GM12891 (cell line): ENCODE data around the gene CNKSR2.

ENCODE experiments used
- POLR2A ChIP-seq: IDR thresholded peaks from 2 replicates; pipeline ENCODE4 v1.6.1; 2011; ENCODE audit warnings: low read depth, low read length, control low read depth
- POLR2AphosphoS5 ChIP-seq: IDR thresholded peaks from 2 replicates; pipeline ENCODE4 v1.6.1; 2011; ENCODE audit warnings: low read depth, low read length, control low read depth
- TAF1 ChIP-seq: IDR thresholded peaks from 2 replicates; pipeline ENCODE4 v1.6.1; 2011; ENCODE audit warnings: low read depth, low read length, control low read depth

DNA sequence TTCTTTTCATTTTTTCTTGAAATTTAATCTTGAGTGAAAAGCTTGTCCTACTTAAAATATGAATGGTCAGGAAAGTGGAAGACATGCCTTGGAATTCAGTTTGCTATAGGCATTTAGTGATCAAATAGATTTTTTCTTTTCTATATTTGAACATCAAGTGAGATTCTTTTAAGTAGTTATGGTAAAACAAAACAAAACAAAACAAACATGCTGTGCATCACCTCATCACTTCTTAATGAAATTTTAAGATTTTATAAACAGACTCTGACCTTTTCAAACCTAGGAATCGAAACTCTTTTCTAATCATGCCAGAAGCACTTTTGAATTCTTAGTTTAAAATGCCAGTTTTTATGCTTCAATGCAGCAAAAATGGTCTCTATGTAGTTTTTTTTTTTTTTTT is 62.8 kb downstream of the CNKSR2 start:
- TF ChIP-seq TAF1: no peak
- no peak for TF ChIP-seq POLR2A
- no peak for TF ChIP-seq POLR2AphosphoS5
